PC-3 (cell line): ENCODE results near the gene SKOR1.

Source experiments
- EZH2 ChIP-seq: fragments of 300-600 bp; sonication (generic); IDR thresholded peaks from one replicate; pipeline ENCODE4 v1.6.1; 2017; ENCODE audit warnings: antibody characterized with exemption, mild to moderate bottlenecking, low read length; ENCODE audit not compliant: unreplicated experiment
- TF ChIP-seq, protein P1 (sequence below): fragments of 300-600 bp; sonication (generic); conservative IDR thresholded peaks from 2 replicates; pipeline ENCODE4 v1.5.1; 2017; ENCODE audit warnings: antibody characterized with exemption, low read depth, mild to moderate bottlenecking, low read length

DNA sequence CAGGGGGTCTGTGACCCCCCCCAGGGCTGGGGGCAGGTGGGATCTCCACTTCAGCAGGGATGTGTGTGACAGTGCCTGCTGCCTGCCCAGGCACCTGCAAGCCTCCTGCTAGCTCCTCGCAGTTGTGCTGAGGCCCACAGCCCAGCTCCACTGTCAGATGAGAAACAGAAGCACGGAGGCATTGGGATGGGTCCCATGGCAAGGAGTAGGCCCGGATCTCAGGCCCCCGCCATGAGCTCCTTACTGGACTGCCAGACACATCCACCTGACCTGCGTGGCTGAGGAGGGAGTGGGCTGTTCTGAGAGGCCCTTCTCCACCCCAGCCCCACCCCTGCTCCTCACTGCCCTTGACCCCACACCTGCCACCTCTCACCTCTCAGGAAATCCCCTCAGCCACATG is 18.2 kb upstream of the SKOR1 start:
- TF ChIP-seq, protein P1, sequence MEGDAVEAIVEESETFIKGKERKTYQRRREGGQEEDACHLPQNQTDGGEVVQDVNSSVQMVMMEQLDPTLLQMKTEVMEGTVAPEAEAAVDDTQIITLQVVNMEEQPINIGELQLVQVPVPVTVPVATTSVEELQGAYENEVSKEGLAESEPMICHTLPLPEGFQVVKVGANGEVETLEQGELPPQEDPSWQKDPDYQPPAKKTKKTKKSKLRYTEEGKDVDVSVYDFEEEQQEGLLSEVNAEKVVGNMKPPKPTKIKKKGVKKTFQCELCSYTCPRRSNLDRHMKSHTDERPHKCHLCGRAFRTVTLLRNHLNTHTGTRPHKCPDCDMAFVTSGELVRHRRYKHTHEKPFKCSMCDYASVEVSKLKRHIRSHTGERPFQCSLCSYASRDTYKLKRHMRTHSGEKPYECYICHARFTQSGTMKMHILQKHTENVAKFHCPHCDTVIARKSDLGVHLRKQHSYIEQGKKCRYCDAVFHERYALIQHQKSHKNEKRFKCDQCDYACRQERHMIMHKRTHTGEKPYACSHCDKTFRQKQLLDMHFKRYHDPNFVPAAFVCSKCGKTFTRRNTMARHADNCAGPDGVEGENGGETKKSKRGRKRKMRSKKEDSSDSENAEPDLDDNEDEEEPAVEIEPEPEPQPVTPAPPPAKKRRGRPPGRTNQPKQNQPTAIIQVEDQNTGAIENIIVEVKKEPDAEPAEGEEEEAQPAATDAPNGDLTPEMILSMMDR = no peak
- TF ChIP-seq EZH2 = no peak
